Measurements from ENCODE around the gene GRID1. TPM values are rescaled to one million over a fixed set of nuclear protein-coding genes. Genes with fewer than 3 reads are reported as not detected.

Gene GRID1
- total RNA-seq, 1 donor from 2014 or later = 9.2 TPM

DNA sequence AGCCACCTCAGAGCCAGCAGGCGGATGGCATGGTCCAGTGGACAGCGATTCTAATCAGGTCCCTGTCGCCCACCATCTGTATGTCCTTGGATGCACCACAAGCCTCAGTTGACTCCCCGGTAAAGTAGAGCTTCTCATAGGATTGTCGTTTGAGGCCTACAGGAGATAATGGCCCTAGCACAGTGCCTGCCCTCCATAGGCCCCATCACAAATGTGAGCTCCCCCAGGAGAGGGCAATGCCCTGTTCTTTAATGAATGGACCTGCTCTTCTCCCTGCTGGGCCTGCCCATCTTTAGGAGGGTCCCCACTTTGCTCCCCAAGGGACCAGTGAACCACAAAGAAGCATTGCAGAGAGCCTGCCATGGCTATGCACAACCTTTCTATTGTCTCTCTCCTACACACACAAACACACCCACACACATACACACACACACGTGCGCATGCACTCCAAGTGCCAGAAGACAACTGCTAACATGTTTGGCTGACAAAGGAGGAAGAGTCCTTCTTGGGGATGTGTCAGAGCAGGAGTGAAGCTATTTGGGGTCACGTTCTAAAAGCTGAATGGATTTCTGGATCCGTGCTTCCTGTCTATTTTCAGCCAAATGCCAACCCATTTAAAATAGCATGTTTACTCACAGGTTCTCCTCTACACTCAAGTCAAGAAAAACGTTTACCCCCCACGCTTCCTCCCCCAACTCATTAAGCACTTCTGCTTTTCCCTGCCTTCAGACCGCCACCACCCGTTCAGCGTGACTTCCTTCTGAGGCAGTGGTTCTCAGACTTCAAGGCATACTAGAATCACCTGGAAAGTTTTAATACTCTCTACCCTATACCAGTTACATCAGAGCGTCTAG, 196.1 kb downstream of the GRID1 start:
- TF ChIP-seq, protein P1, sequence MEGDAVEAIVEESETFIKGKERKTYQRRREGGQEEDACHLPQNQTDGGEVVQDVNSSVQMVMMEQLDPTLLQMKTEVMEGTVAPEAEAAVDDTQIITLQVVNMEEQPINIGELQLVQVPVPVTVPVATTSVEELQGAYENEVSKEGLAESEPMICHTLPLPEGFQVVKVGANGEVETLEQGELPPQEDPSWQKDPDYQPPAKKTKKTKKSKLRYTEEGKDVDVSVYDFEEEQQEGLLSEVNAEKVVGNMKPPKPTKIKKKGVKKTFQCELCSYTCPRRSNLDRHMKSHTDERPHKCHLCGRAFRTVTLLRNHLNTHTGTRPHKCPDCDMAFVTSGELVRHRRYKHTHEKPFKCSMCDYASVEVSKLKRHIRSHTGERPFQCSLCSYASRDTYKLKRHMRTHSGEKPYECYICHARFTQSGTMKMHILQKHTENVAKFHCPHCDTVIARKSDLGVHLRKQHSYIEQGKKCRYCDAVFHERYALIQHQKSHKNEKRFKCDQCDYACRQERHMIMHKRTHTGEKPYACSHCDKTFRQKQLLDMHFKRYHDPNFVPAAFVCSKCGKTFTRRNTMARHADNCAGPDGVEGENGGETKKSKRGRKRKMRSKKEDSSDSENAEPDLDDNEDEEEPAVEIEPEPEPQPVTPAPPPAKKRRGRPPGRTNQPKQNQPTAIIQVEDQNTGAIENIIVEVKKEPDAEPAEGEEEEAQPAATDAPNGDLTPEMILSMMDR (conservative IDR thresholded peaks at IDR 0.05) = no peak
- H3K4me1 Mint-ChIP-seq (ENCODE audit: unreplicated experiment) = no peaks in the 10 kb centered on the region
- no peak overlapping the region for H3K4me3 Mint-ChIP-seq
- no peaks in the 10 kb centered on the region for H3K9me3 Mint-ChIP-seq
- H3K36me3 Mint-ChIP-seq = no peaks in the 10 kb centered on the region
- DNase-seq (ENCODE audit: extremely low spot score, unreplicated experiment) = no peak
- no peak overlapping the region for H3K27ac Mint-ChIP-seq
- H3K27me3 Mint-ChIP-seq = no peaks in the 10 kb centered on the region

DNA sequence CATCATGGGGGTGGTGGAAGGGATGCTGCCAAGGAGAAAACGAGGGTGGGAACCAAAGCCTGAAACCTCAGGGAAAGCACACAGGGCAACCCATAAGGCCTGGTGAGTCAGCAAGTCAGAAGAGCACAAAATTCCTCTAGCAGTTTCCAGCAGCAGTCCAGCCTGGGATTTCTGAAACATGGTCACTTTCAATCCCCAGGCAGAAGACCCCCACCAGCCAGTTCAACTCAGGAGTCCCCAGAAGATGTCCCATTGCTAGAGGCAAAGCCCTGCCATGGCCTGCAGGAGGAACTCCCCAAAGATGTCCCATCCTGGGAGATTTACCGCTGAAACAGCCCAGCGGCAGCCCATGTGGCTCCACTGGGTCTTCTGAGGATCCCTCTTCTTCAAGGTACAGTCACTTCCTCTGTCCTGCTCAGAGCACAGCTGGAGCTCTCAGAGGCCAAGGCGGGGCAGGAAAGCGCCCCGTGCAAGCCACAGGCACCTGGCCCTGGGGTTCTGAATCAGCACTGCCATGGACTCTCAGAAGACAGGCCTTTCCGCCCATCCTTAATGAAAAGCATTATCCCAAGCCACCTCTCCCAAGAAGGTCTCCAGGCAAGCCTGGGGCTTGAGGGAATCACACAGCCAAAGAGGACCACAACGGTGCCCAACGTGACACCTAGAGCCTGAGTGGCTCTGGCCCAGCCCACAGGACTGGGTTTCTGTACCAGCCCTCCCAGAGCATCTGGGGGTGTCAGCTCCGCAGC, 196.9 kb downstream of the GRID1 start:
- Mint-ChIP-seq H3K36me3 (no peaks in the 10 kb centered on the region), H3K4me1 (ENCODE audit: unreplicated experiment) (peaks cover 1% of the 10 kb centered on the region), H3K9me3 (no peaks in the 10 kb centered on the region), H3K27me3 (no peaks in the 10 kb centered on the region), H3K4me3 (no peak overlapping the region), H3K27ac (no peak overlapping the region)
- TF ChIP-seq, protein P1 (conservative IDR thresholded peaks at IDR 0.05) = no peak
- DNase-seq (ENCODE audit: extremely low spot score, unreplicated experiment) = no peak

DNA sequence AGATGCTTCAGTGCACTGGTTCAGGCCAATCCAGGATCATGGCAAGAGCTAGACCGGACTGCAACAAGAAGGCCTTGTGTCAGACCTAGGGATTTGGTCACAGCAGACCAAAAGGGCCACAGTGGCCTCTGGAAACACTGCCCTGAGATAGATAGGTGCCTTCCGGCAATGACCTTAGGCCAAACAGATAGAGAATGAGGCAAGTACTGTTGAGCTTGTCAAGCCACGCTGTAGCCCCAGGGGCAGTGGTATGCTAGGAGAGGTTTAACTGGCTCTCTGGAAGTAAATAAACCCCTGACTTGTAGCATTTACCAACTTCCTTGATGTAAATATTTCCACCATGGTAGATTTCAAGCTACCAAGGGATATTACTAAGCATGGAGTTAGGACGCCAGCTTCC, 197.5 kb downstream of the GRID1 start:
- no peaks in the 10 kb centered on the region for H3K36me3 Mint-ChIP-seq

DNA sequence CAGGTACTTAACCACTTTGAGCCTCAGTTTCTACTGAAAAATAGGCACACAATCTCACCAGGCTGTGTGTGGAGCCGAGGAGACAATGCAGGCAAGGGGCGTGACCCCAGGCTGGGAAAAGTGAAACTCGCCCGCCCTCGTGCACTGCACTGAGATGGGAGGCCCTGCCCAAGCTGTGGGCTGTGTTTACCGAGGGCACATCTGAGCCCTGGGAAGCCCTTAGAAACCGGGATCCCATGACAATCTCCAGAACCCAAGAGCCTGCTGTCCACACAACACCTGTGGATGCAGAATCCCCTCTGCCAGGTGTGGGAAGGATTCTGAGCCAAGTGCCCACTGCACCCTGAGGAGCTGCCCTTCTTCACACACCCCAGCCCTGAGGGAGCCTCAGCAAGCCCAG, 198.3 kb downstream of the GRID1 start:
- Mint-ChIP-seq H3K9me3 (no peaks in the 10 kb centered on the region), H3K4me3 (no peak overlapping the region), H3K4me1 (ENCODE audit: unreplicated experiment) (peaks cover 16% of the 10 kb centered on the region), H3K27ac (no peak overlapping the region), H3K36me3 (no peaks in the 10 kb centered on the region), H3K27me3 (no peaks in the 10 kb centered on the region)
- DNase-seq (ENCODE audit: extremely low spot score, unreplicated experiment) = no peak
- TF ChIP-seq, protein P1 (conservative IDR thresholded peaks at IDR 0.05) = no peak

More for the DNA sequence above, 197.5 kb downstream of the GRID1 start:
- Mint-ChIP-seq H3K4me3 (no peak overlapping the region), H3K27me3 (no peaks in the 10 kb centered on the region), H3K4me1 (ENCODE audit: unreplicated experiment) (peaks cover 8% of the 10 kb centered on the region), H3K9me3 (no peaks in the 10 kb centered on the region), H3K27ac (no peak overlapping the region)
- TF ChIP-seq, protein P1 (conservative IDR thresholded peaks at IDR 0.05) = no peak
- DNase-seq (ENCODE audit: extremely low spot score, unreplicated experiment) = no peak

DNA sequence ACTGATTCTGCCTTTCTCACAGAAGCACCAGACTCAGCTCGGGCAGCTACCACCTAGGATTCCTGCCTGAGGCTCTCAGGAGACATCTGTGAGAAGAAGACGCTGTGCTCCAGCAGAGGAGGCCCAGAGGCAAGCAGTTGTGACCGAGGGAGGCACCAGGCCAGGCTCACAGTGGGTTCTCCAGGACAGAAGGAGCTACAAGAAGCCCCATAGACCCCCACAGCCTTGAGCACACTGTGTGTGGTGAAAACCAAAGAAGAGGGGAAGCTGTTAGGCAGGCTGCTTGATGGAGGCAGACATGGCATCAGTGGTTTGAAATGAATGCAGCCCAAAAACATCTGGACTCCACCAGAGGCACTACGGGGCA, 198.8 kb downstream of the GRID1 start:
- no peaks in the 10 kb centered on the region for H3K9me3 Mint-ChIP-seq
- DNase-seq (ENCODE audit: extremely low spot score, unreplicated experiment) = no peak
- H3K27ac Mint-ChIP-seq = no peak overlapping the region
- H3K4me3 Mint-ChIP-seq = no peak overlapping the region
- H3K36me3 Mint-ChIP-seq = no peaks in the 10 kb centered on the region
- TF ChIP-seq, protein P1 (conservative IDR thresholded peaks at IDR 0.05) = no peak
- H3K4me1 Mint-ChIP-seq (ENCODE audit: unreplicated experiment) = peaks cover 16% of the 10 kb centered on the region
- no peaks in the 10 kb centered on the region for H3K27me3 Mint-ChIP-seq

All from type B pancreatic cell (in vitro differentiated cells).